ENCODE results near the gene NFKB2.

NFKB2 gene

GRCh38 chr10:102367441-102367840, 28.1 kb upstream of the NFKB2 start:
- no peak for TF ChIP-seq CTCF (IDR thresholded peaks at IDR 0.05)
- H3K4me3 ChIP-seq (ENCODE audit: low read depth in 1 of 2, low read length in 1 of 2), result no peak overlapping the region
- no peaks in the 10 kb centered on the region for H3K4me1 ChIP-seq (ENCODE audit: control insufficient read depth in 1 of 2, insufficient read depth in 1 of 2, low read depth in 1 of 2, low read length in 1 of 2)
- peaks cover 99% of the 10 kb centered on the region for H3K36me3 ChIP-seq
- no peaks in the 10 kb centered on the region for H3K9me3 ChIP-seq
- H3K27ac ChIP-seq, result no peak overlapping the region
- no peaks in the 10 kb centered on the region for H3K27me3 ChIP-seq

- no peaks in the 10 kb centered on the region for H3K4me1 ChIP-seq (ENCODE audit: control insufficient read depth in 1 of 2, insufficient read depth in 1 of 2, low read depth in 1 of 2, low read length in 1 of 2)
- no peaks in the 10 kb centered on the region for H3K27me3 ChIP-seq
- H3K9me3 ChIP-seq, result no peaks in the 10 kb centered on the region
- TF ChIP-seq CTCF (IDR thresholded peaks at IDR 0.05), result no peak
- H3K4me3 ChIP-seq (ENCODE audit: low read depth in 1 of 2, low read length in 1 of 2), result no peak overlapping the region
- H3K27ac ChIP-seq, result no peak overlapping the region
- peaks cover 99% of the 10 kb centered on the region for H3K36me3 ChIP-seq
Measured at GRCh38 chr10:102368077-102368476, 27.4 kb upstream of the NFKB2 start.

- Histone ChIP-seq H3K27ac (no peak overlapping the region), H3K4me1 (ENCODE audit: control insufficient read depth in 1 of 2, insufficient read depth in 1 of 2, low read depth in 1 of 2, low read length in 1 of 2) (no peaks in the 10 kb centered on the region), H3K4me3 (ENCODE audit: low read depth in 1 of 2, low read length in 1 of 2) (no peak overlapping the region), H3K36me3 (peaks cover 100% of the 10 kb centered on the region), H3K9me3 (no peaks in the 10 kb centered on the region), H3K27me3 (no peaks in the 10 kb centered on the region)
- no peak for TF ChIP-seq CTCF (IDR thresholded peaks at IDR 0.05)
Measured at GRCh38 chr10:102371295-102371694, 24.2 kb upstream of the NFKB2 start.

GRCh38 chr10:102375250-102375649, 20.3 kb upstream of the NFKB2 start:
- H3K9me3 ChIP-seq, result no peaks in the 10 kb centered on the region
- peaks cover 100% of the 10 kb centered on the region for H3K36me3 ChIP-seq
- no peaks in the 10 kb centered on the region for H3K27me3 ChIP-seq
- H3K4me1 ChIP-seq (ENCODE audit: control insufficient read depth in 1 of 2, insufficient read depth in 1 of 2, low read depth in 1 of 2, low read length in 1 of 2), result no peaks in the 10 kb centered on the region
- no peak overlapping the region for H3K4me3 ChIP-seq (ENCODE audit: low read depth in 1 of 2, low read length in 1 of 2)
- H3K27ac ChIP-seq, result no peak overlapping the region
- TF ChIP-seq CTCF (IDR thresholded peaks at IDR 0.05), result no peak

GRCh38 chr10:102375867-102376266, 19.6 kb upstream of the NFKB2 start:
- Histone ChIP-seq H3K36me3 (peaks cover 100% of the 10 kb centered on the region), H3K9me3 (no peaks in the 10 kb centered on the region), H3K27ac (no peak overlapping the region), H3K4me1 (ENCODE audit: control insufficient read depth in 1 of 2, insufficient read depth in 1 of 2, low read depth in 1 of 2, low read length in 1 of 2) (no peaks in the 10 kb centered on the region), H3K4me3 (ENCODE audit: low read depth in 1 of 2, low read length in 1 of 2) (no peak overlapping the region), H3K27me3 (no peaks in the 10 kb centered on the region)
- TF ChIP-seq CTCF (IDR thresholded peaks at IDR 0.05), result no peak

GRCh38 chr10:102376901-102377300, 18.6 kb upstream of the NFKB2 start:
- Histone ChIP-seq H3K27me3 (no peaks in the 10 kb centered on the region), H3K4me3 (ENCODE audit: low read depth in 1 of 2, low read length in 1 of 2) (no peak overlapping the region), H3K9me3 (no peaks in the 10 kb centered on the region), H3K27ac (no peak overlapping the region), H3K36me3 (peaks cover 100% of the 10 kb centered on the region), H3K4me1 (ENCODE audit: control insufficient read depth in 1 of 2, insufficient read depth in 1 of 2, low read depth in 1 of 2, low read length in 1 of 2) (no peaks in the 10 kb centered on the region)
- no peak for TF ChIP-seq CTCF (IDR thresholded peaks at IDR 0.05)

Data from neutrophil (primary cell).